Stomach (tissue), 9 donors: ENCODE results near the gene FXR1. TPM values are rescaled to one million over a fixed set of nuclear protein-coding genes. Genes with fewer than 3 reads are reported as not detected.

Experiments
- DNase-seq, 2 donors: peaks; one replicate each; pipeline versions ENCODE4 v3.0.0 to v3.0.0-alpha.2; 2013 to 2019
- H3K27ac ChIP-seq, 5 donors: fragments of 200-600 bp in 4 of 5; sonication (generic) in 4 of 5; one replicate each; pipeline ENCODE4 v1.5.1; 2013 to 2019; ENCODE audit warnings: mild to moderate bottlenecking in 1 of 5, moderate library complexity in 1 of 5
- H3K27me3 ChIP-seq, 3 donors: fragments of 200-600 bp; sonication (generic); one replicate each; pipeline ENCODE4 v1.5.1; 2017 to 2019; ENCODE audit warnings: mixed run types in 1 of 3
- H3K36me3 ChIP-seq, 4 donors: fragments of 200-600 bp; sonication (generic); 1 replicate in 3 of 4; 2 replicates in 1 of 4; pipeline ENCODE4 v1.5.1; 2016 to 2019
- H3K4me1 ChIP-seq, 4 donors: fragments of 200-600 bp; sonication (generic); one replicate each; pipeline ENCODE4 v1.5.1; 2016 to 2019
- H3K4me3 ChIP-seq, 4 donors: fragments of 200-600 bp; sonication (generic) in 3 of 4; one replicate each; pipeline ENCODE4 v1.5.1; 2016 to 2019; ENCODE audit warnings: mild to moderate bottlenecking in 1 of 4
- H3K9me3 ChIP-seq, 4 donors: fragments of 200-600 bp; sonication (generic); one replicate each; pipeline ENCODE4 v1.5.1; 2016 to 2019
- EP300 ChIP-seq: sonication (generic); formaldehyde crosslinking; IDR thresholded peaks from one replicate; pipeline ENCODE4 v1.6.1; 2017; ENCODE audit warnings: antibody characterized with exemption
- POLR2A ChIP-seq, 4 donors: fragments of 450-650 bp; IDR thresholded peaks; one replicate each; pipeline ENCODE4 v1.6.1; 2016; ENCODE audit warnings: antibody characterized with exemption in 4 of 4, control low read depth in 2 of 4, mild to moderate bottlenecking in 1 of 4, moderate library complexity in 1 of 4
- intact Hi-C: fragments of 100-400 bp; cut with DNase I; formaldehyde crosslinking; loops from one replicate; pipeline ENCODE4 v1.15.1; 2023; ENCODE audit warnings: low total_unique reads
- polyA plus RNA-seq, 3 donors: library from polyadenylated mRNA; stranded (reverse); fragments of 200-250 nt; gene quantifications; one replicate each; pipeline ENCODE4 v1.2.3, GENCODE V29; 2013
- total RNA-seq, 5 donors: library from RNA; depleted of rRNA; stranded (reverse); fragments of >200 nt; gene quantifications; one replicate each; pipeline versions ENCODE4 v1.1.0 to v1.2.3, GENCODE V29; 2014 to 2016
- donor health status: healthy with polysubstance abuse.
- donor health status: Bipolar disorder and iron deficiency.
- donor health status: healthy.

FXR1 gene
- total and polyA plus RNA-seq, 8 donors = 40.8 to 182 (median 56.4) TPM

DNA sequence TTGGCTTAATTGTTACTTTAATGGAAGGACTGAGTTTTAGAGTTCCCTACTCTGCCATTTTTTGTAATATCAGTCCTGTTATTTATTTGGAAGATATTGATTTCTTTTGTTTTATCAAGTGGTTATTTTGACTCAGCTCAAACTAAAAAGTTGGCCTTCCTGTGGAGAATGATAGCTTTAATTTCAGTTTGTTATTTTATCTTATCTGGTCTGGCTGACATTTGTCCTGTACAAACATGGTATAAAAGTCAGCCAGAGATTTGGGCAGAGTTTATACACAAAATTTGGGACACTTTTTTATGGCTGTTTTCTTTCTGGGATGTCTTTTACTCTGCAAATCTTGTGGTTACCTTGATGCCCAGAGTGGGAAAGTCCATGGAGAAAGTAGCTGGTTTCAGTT is 118.5 kb downstream of the FXR1 start:
- no peak overlapping the region for H3K27ac ChIP-seq
- DNase-seq = no peak
- intact Hi-C loops = no loop called here
- H3K27me3 ChIP-seq = no peaks in the 10 kb centered on the region
- H3K4me3 ChIP-seq = no peak overlapping the region
- TF ChIP-seq EP300 = no peak
- no peak for TF ChIP-seq POLR2A (IDR thresholded peaks at IDR 0.05)
- H3K9me3 ChIP-seq = peaks cover 0 to 9% (median 3%) of the 10 kb centered on the region in 4 donors
- H3K4me1 ChIP-seq = no peaks in the 10 kb centered on the region
- H3K36me3 ChIP-seq = no peaks in the 10 kb centered on the region

Other genes starting within 250 kb of the FXR1 start
- gene CCDC39, start 233.2 kb upstream of the FXR1 start, total RNA-seq = 10 to 100 TPM in 1 of 5 donors, under 1 TPM in 1, not detected in 3; 0.72 to 11.7 TPM
- not detected for gene CCDC39, start 233.2 kb upstream of the FXR1 start, polyA plus RNA-seq
- gene DNAJC19, start 77.1 kb downstream of the FXR1 start, total RNA-seq = 10 to 100 TPM in 4 of 5 donors, 1 to 10 TPM in 1; 6.1 to 51.3 (median 40.2) TPM
- 10 to 100 TPM; 44.2 to 49.8 (median 46.4) TPM for gene DNAJC19, start 77.1 kb downstream of the FXR1 start, polyA plus RNA-seq